Lung (tissue), 12 donors: ENCODE data around the gene SLC4A2. TPM values are rescaled to one million over a fixed set of nuclear protein-coding genes. Genes with fewer than 3 reads are reported as not detected.

Experiments
- ATAC-seq: fragments of 200-7000 bp; cut with Tn5 transposase; one replicate; pipeline ENCODE4 v1.9.1; 2020; ENCODE audit warnings: moderate number of reproducible peaks; ENCODE audit not compliant: insufficient read depth, low FRiP score
- DNase-seq, 3 donors: peaks; one replicate each; pipeline ENCODE4 v3.0.0-alpha.2; 2013 to 2017
- H3K27ac ChIP-seq, 2 donors: one replicate each; pipeline ENCODE4 v1.5.1; 2013; ENCODE audit warnings: mild to moderate bottlenecking in 2 of 2, moderate library complexity in 2 of 2, control low read depth in 1 of 2, inconsistent platforms in 1 of 2, low read depth in 1 of 2, low read length in 1 of 2
- H3K27me3 ChIP-seq, 3 donors: one replicate each; pipeline ENCODE4 v1.5.1; 2013; ENCODE audit warnings: low read length in 2 of 3; ENCODE audit not compliant: control insufficient read depth in 3 of 3, insufficient read depth in 3 of 3
- H3K36me3 ChIP-seq, 4 donors: one replicate each; pipeline ENCODE4 v1.5.1; 2013; ENCODE audit warnings: low read length in 4 of 4, mild to moderate bottlenecking in 1 of 4, moderate library complexity in 1 of 4; ENCODE audit not compliant: control insufficient read depth in 4 of 4, insufficient read depth in 4 of 4
- H3K4me1 ChIP-seq, 5 donors: one replicate each; pipeline ENCODE4 v1.5.1; 2013; ENCODE audit warnings: low read length in 5 of 5, mild to moderate bottlenecking in 2 of 5, moderate library complexity in 1 of 5; ENCODE audit not compliant: control insufficient read depth in 5 of 5, insufficient read depth in 5 of 5
- H3K4me3 ChIP-seq: one replicate; pipeline ENCODE4 v1.5.1; 2013; ENCODE audit warnings: mild to moderate bottlenecking, control low read depth, moderate library complexity
- H3K9ac ChIP-seq, 2 donors: one replicate each; pipeline ENCODE4 v1.5.1; 2013; ENCODE audit warnings: low read length in 2 of 2, control low read depth in 1 of 2; ENCODE audit not compliant: insufficient read depth in 1 of 2
- H3K9me3 ChIP-seq, 4 donors: one replicate each; pipeline ENCODE4 v1.5.1; 2013; ENCODE audit warnings: low read length in 3 of 4, mild to moderate bottlenecking in 1 of 4, moderate library complexity in 1 of 4; ENCODE audit not compliant: control insufficient read depth in 4 of 4, insufficient read depth in 3 of 4
- WGBS, 2 donors: extraction: QIAGEN DNeasy Blood & Tissue Kit; methylation state at CpG; one replicate each; pipeline ENCODE4 v1.1.7; 2013; 5-methylcytosine and 5-hydroxymethylcytosine counted together
- polyA plus RNA-seq, 2 donors: library from polyadenylated mRNA; stranded (reverse); fragments of 200-250 nt; gene quantifications; one replicate each; pipeline ENCODE4 v1.2.1, GENCODE V29; 2013
- total RNA-seq, 2 donors: library from RNA; depleted of rRNA in 1 of 2; stranded (reverse); fragments of >200 nt in 1 of 2; gene quantifications; one replicate each; pipeline ENCODE4 v1.2.1, GENCODE V29; 2014 to 2021
- TF ChIP-seq, protein P1 (sequence below): IDR thresholded peaks from 2 replicates; pipeline ENCODE4 v1.5.1; 2012; ENCODE audit warnings: mild to moderate bottlenecking; ENCODE audit errors: control extremely low read depth, extremely low read depth
- donor health status: control.
- donor health status: control.
- donor health status: Bipolar disorder and iron deficiency.
- donor health status: healthy.
- donor health status: DM: yes; HTN: yes; CAD: no.

SLC4A2 gene
- total and polyA plus RNA-seq, 4 donors = 66.3 to 173 (median 120) TPM

DNA sequence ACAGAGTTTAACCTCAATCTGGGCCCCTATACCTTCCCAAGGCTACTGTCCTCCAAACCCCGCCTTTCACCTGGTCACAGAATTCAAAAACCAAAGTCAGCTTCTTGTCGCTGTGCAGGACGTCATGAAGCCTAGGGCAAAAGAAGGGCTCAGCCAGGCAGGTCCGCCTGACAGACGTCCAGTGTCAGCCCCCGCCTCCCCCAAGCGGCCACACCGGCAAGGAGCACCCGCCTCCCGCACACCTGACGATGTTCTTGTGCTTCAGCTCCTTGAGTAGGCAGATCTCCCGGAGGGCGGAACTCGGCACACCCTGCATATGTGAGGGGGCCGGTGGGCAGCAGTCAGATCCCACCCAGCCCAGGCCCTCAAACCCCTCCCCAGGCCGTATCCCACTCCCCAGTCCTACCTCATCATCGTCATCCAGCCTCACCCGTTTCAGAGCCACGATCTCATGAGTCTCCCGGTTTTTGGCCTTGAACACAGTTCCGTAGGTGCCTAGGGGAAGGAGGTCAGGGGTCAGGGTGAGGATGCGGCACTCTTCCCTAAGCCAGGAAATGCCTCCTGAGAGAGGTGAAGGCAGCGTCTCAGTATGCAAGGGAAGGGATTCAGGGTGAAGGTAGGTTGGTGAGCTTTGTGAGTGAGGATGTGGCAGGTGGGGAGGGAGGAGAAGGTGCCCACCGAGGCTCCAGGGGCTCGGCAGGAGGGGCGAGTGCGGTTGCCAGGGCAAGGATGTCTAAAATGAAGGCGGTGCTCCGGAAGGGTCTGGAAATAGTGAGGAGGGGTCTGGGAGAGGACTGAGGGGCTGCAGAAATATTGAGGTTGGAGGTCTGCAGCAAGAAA lies 2.5 kb upstream of the SLC4A2 start:
- peak overlapping the region; percentile 62 for H3K4me3 ChIP-seq
- TF ChIP-seq, protein P1, sequence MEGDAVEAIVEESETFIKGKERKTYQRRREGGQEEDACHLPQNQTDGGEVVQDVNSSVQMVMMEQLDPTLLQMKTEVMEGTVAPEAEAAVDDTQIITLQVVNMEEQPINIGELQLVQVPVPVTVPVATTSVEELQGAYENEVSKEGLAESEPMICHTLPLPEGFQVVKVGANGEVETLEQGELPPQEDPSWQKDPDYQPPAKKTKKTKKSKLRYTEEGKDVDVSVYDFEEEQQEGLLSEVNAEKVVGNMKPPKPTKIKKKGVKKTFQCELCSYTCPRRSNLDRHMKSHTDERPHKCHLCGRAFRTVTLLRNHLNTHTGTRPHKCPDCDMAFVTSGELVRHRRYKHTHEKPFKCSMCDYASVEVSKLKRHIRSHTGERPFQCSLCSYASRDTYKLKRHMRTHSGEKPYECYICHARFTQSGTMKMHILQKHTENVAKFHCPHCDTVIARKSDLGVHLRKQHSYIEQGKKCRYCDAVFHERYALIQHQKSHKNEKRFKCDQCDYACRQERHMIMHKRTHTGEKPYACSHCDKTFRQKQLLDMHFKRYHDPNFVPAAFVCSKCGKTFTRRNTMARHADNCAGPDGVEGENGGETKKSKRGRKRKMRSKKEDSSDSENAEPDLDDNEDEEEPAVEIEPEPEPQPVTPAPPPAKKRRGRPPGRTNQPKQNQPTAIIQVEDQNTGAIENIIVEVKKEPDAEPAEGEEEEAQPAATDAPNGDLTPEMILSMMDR = no peak
- H3K9ac ChIP-seq = no peak overlapping the region
- H3K9me3 ChIP-seq = no peaks in the 10 kb centered on the region
- H3K36me3 ChIP-seq = peaks cover 0 to 2% (median 0%) of the 10 kb centered on the region in 4 donors
- 34 to 54% methylated on average over 29 of the region's 29 CpGs for WGBS, 2 donors
- no peaks in the 10 kb centered on the region for H3K27me3 ChIP-seq
- no peak for DNase-seq
- H3K27ac ChIP-seq = no peak overlapping the region
- ATAC-seq = no peak
- H3K4me1 ChIP-seq = peaks cover 11 to 41% (median 21%) of the 10 kb centered on the region in 5 donors

GRCh38 chr7:151057506-151057988 lies 1.8 kb upstream of the SLC4A2 start, which contains the start of gene CDK5:
CDK5 (minus strand) TSS chr7:151057897; CDS start chr7:151057848, 49 bp downstream.
- ATAC-seq (no peak), DNase-seq (no peak)
- Histone ChIP-seq H3K4me3 (peak within 1 kb of the TSS; percentile 62), H3K9me3 (no peaks in the 10 kb centered on the region), H3K27ac (peak within 1 kb of the TSS; percentile 96), H3K36me3 (peaks cover 0 to 5% (median 0%) of the 10 kb centered on the region in 4 donors), H3K4me1 (peaks cover 12 to 44% (median 25%) of the 10 kb centered on the region in 5 donors), H3K27me3 (no peaks in the 10 kb centered on the region), H3K9ac (peak within 1 kb of the TSS; percentile 42 to 93)
- 0 to 1% methylated on average over 30 of the region's 30 CpGs for WGBS, 2 donors
- TF ChIP-seq, protein P1 = no peak

- Histone ChIP-seq H3K4me3 (peak overlapping the region; percentile 42), H3K27me3 (no peaks in the 10 kb centered on the region), H3K36me3 (peaks cover 0 to 5% (median 0%) of the 10 kb centered on the region in 4 donors), H3K27ac (peak overlapping the region; percentile 96), H3K9ac (peak overlapping the region; percentile 42 to 93), H3K9me3 (no peaks in the 10 kb centered on the region), H3K4me1 (peaks cover 12 to 44% (median 26%) of the 10 kb centered on the region in 5 donors)
- TF ChIP-seq, protein P1 = no peak
- peak; percentile 99 to 100 (median 100) for DNase-seq
- WGBS, 2 donors = 1% methylated on average over 46 of the region's 46 CpGs
- peak; percentile 87 for ATAC-seq
Observed at GRCh38 chr7:151057989-151058780, 1.2 kb upstream of the SLC4A2 start.
